D721Med (cell line): Measurements from ENCODE around the gene UBE2I.

ENCODE experiments used
- DNase-seq: peaks from one replicate; pipeline ENCODE4 v3.0.0; 2011; ENCODE audit warnings: low spot score; ENCODE audit not compliant: insufficient read length
- FAIRE-seq: peaks from 2 replicates; lab custom pipeline; 2011; peaks lifted over from hg19 to GRCh38; lab: Jason Lieb, UNC
- TF ChIP-seq, protein P1 (sequence below): IDR thresholded peaks from 2 replicates; pipeline ENCODE4 v1.5.1; 2012; ENCODE audit warnings: mild to moderate bottlenecking, control low read depth; ENCODE audit not compliant: insufficient read depth; ENCODE audit errors: missing control alignments

The UBE2I gene

DNA sequence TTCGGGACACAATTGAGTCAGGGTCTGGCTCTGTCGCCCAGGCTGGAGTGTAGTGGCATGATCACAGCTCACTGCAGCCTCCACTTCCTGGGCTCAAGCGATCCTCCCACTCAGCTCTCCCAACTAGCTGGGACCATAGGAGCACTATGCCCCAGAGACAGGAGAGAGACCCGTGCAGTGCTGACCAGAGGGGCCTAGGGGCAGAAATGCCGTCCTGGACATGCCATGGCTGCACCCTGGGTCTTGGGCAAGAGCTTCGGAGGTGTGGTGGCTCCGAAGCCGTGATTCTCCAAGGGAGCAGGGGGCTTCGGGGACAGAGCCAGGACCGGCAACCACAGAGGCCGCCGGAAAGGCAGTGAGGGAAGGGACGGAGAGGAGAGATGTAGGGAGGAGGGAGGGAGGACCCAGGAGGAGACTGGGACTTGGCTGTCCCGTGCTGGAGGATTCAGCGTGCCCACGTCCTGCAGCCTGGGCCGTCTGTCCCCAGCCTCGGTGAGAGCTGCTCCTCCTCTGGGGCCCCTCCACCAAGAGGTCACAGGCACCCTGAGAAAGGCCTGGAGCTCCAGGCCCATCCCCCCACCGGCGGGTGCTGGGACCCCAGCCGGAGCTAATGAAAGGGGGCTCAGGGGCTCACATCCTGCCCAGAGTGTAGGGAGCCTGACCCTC lies 31.7 kb upstream of the UBE2I start:
- FAIRE-seq, result no peak
- DNase-seq, result no peak
- TF ChIP-seq, protein P1, sequence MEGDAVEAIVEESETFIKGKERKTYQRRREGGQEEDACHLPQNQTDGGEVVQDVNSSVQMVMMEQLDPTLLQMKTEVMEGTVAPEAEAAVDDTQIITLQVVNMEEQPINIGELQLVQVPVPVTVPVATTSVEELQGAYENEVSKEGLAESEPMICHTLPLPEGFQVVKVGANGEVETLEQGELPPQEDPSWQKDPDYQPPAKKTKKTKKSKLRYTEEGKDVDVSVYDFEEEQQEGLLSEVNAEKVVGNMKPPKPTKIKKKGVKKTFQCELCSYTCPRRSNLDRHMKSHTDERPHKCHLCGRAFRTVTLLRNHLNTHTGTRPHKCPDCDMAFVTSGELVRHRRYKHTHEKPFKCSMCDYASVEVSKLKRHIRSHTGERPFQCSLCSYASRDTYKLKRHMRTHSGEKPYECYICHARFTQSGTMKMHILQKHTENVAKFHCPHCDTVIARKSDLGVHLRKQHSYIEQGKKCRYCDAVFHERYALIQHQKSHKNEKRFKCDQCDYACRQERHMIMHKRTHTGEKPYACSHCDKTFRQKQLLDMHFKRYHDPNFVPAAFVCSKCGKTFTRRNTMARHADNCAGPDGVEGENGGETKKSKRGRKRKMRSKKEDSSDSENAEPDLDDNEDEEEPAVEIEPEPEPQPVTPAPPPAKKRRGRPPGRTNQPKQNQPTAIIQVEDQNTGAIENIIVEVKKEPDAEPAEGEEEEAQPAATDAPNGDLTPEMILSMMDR, result no peak

DNA sequence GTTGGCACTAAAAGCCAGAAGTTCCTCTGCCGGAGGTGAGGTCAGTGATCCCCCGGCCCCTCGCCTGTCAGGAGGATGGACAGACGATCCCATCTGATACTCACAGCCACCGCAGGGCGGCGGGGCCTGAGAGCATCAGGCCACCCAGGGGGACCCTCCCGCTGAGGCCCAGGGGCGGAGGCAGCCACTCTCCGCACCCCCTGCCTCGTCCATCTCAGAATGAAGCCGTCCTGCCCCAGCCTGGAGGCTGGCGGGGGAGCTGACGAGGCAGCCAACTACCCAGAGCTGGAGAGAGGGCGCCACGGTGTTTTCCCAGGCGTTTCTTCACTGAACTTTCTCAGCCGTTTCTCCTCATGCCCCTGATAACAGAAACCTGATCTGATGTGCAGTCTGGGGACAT lies 31.0 kb upstream of the UBE2I start:
- DNase-seq (no peak), FAIRE-seq (no peak)
- TF ChIP-seq, protein P1, result no peak

DNA sequence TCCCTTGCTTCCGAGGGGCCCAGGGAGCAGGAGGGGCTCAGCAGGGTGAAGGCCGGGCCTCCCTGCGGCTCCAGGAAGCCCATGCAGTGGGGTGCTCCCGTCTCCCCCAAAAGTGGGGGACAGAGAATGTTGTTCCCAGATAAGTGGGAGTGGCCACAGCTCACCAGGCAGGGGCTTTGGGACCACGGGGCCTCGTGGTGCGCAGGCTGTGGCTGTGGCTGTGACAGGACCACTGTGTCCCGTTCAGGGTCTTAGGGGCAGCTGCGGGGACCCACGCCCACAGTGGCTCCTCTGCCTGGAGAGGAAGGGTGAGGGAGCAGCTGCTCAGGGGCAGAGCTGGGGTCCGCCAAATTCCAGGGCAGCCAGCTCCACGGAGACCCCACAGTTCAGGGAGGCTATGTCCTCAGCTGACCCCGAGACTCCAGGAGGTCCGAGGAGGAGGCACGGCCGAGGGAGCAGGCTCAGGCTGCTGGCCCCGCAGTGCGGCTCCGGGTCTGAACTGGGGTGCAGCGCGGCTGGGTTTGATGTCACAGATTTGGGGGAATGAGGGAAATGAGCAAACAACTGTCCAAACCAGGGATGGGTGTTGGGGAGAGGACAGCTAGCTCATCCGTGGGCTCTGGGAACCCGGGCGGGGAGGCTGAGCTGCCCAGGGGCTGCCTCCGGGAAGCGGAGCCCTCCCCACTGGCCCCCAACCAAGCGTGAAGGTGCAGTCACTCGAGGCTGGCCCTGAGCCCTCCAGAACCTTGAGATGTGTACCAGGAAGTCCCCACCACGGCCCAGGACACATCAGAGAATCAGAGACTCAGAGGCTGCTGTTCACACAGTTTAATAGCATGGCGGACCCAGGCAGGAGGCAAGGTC lies 30.1 kb upstream of the UBE2I start:
- FAIRE-seq, result no peak
- no peak for DNase-seq

DNA sequence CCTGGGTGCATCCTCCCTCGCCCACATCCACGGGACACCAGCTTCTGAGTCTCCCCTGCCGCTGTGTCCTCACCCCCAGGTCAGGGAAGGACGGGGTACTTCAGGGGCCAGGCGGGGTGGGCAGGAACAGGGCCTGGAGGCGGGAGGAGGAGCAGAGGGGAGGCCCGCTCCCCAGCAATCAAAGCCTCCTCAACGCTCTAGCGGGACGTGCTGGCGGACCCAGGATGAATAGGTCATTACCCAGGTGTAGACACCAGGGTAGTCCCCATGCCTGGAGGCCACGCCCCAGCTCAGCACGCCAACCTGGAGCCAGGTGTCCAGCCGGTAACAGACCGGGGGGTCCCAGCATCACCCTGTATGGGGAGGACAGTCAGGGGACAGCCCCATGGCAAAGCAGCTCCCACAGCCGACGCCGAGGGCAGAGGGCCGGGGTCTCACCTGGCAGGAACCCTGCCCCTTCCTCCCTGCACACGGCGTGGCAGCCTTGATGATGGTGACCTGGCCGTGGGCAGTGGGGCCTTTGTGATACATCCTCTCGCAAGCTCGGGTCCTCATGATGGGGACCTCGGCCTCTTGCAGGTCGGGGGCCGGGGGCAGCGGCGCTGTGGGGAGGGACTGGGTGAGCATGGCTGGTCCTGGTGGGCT lies 29.4 kb upstream of the UBE2I start:
- no peak for DNase-seq
- no peak for FAIRE-seq
- TF ChIP-seq, protein P1, result no peak

More for the DNA sequence above, 30.1 kb upstream of the UBE2I start:
- TF ChIP-seq, protein P1, result no peak

DNA sequence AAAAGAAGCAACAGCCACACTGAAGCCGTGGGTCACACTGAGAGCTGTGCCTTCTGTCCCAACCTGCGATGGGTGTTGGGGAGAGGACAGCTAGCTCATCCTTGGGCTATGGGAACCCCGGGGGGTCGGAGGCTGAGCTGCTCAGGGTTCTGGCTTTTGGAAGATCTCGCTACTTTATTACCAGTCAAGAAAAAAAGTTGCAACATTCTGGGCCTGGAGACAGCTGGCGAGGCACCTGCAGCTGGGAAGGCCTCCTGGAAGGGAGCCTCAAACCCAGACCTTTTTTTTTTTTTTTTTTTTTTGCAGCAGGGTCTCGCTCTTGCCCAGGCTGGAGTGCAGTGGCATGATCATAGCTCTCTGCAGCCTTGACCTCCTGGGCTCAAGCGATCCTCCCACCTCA lies 28.7 kb upstream of the UBE2I start:
- no peak for FAIRE-seq

DNA sequence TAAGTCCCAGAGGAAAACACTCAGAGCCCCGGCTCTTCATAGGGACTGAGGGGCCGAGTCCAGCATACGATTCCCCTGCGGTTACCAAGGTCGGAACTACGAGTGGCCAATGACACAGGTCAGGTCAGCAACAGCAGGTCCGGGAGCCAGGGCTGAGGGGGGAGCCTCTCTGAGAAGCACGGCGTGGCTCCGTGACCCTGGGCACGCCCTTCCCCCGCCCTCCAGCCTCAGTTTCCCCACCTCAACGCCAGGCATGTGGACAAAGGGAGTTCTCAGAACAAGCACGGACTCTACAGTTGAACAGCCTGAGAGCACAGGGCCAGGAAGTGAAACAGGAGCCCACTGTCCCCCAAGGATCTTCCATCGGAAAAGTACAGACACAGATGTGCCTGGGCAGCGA lies 27.9 kb upstream of the UBE2I start:
- DNase-seq (no peak), FAIRE-seq (no peak)
- TF ChIP-seq, protein P1, result no peak

More for the DNA sequence above, 28.7 kb upstream of the UBE2I start:
- DNase-seq, result no peak
- TF ChIP-seq, protein P1, result no peak
